ENCODE data around the gene SSMEM1. TPM values are rescaled to one million over a fixed set of nuclear protein-coding genes. Genes with fewer than 3 reads are reported as not detected.

The SSMEM1 gene, protein sequence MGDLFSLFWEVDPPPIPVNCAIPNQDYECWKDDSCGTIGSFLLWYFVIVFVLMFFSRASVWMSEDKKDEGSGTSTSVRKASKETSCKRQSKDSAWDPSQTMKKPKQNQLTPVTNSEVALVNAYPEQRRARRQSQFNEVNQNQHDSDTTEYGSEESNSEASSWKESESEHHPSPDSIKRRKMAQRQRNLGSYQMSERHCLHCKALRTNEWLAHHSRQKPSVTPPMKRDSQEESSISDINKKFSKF
- total RNA-seq, result not detected
- long read RNA-seq, donor 1, result 0 reads
- long read RNA-seq, donor 2, result 0 reads

DNA sequence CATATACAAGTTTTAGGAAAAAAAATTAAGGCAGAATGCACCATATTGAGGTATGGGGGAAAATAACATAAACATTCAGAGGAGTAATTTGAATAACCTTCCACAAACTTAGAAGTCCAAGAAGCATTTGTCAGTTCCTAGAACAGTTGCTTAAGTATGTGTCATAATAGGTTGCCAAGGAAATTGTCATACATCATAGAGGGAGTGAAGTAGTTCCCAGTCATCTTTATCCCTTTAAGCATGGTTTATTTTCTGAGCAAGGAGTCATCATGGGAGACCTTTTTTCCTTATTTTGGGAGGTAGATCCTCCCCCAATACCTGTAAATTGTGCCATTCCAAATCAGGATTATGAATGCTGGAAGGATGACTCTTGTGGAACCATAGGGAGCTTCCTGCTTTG, at the start of gene SSMEM1:
Gene SSMEM1, plus strand, starts transcription at position 219 of the 400 bp plus-strand sequence. Its CDS starts 51 bp downstream, at position 270.
- Histone ChIP-seq H3K36me3 (ENCODE audit: low read depth) (no peaks in the 10 kb centered on the region), H3K9me3 (no peaks in the 10 kb centered on the region), H3K4me3 (no peak within 1 kb of the TSS), H3K4me1 (ENCODE audit: low read depth) (peaks cover 4% of the 10 kb centered on the region)
- TF ChIP-seq, protein P1, sequence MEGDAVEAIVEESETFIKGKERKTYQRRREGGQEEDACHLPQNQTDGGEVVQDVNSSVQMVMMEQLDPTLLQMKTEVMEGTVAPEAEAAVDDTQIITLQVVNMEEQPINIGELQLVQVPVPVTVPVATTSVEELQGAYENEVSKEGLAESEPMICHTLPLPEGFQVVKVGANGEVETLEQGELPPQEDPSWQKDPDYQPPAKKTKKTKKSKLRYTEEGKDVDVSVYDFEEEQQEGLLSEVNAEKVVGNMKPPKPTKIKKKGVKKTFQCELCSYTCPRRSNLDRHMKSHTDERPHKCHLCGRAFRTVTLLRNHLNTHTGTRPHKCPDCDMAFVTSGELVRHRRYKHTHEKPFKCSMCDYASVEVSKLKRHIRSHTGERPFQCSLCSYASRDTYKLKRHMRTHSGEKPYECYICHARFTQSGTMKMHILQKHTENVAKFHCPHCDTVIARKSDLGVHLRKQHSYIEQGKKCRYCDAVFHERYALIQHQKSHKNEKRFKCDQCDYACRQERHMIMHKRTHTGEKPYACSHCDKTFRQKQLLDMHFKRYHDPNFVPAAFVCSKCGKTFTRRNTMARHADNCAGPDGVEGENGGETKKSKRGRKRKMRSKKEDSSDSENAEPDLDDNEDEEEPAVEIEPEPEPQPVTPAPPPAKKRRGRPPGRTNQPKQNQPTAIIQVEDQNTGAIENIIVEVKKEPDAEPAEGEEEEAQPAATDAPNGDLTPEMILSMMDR (IDR thresholded peaks at IDR 0.05), result no peak
- ATAC-seq, result no peak
- intact Hi-C loops (cut with DNase I, micrococcal nuclease), result no loop called here
- DNase-seq, result no peak

DNA sequence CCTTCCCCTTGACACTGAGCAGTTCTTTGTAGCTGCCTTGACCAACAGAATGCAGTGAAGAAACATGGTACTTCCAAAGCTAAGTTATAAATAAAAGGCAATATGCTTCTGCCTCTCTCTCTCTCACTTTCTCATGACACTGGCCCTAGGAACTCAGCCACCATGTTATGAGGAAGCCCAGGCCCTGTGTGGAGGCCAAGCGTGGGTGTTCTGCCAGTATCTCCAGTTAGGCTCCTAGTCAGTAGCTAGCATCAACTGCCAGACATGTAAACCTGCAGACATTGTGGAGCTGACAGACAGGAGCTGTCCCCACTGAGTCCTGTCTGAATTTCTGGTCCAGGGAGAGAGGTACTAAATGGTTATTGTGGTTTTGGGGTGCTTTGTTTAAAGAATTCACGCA, 47.6 kb upstream of the SSMEM1 start:
- Histone ChIP-seq H3K36me3 (ENCODE audit: low read depth) (no peaks in the 10 kb centered on the region), H3K9me3 (no peaks in the 10 kb centered on the region), H3K4me3 (no peak overlapping the region), H3K4me1 (ENCODE audit: low read depth) (no peaks in the 10 kb centered on the region)
- no peak for DNase-seq
- TF ChIP-seq, protein P1 (IDR thresholded peaks at IDR 0.05), result no peak
- intact Hi-C loops (cut with DNase I, micrococcal nuclease), result no loop called here
- ATAC-seq, result no peak

DNA sequence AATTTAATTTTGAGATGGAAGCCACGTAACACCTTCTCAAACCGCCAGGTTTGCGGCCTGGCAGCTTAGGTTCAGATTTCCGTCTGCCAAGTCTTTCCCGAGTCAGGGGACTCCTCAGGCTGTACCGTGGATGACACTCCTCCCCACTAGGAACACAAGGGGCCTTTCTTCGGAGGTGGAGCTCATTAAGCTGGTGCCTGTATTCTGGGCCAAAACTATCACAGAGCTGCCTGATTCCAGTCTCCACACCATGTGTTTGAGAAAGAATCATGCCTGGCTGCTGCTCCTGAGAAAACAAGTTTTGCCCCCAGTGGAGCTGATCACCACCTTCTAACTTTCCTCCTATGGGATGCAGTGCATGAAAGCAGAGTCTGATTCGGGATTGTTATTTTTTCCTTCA, 47.2 kb upstream of the SSMEM1 start:
- Histone ChIP-seq H3K4me1 (ENCODE audit: low read depth) (no peaks in the 10 kb centered on the region), H3K9me3 (no peaks in the 10 kb centered on the region), H3K36me3 (ENCODE audit: low read depth) (no peaks in the 10 kb centered on the region), H3K4me3 (no peak overlapping the region)
- TF ChIP-seq, protein P1 (IDR thresholded peaks at IDR 0.05), result no peak
- intact Hi-C loops (cut with DNase I, micrococcal nuclease), result no loop called here
- ATAC-seq (no peak), DNase-seq (no peak)

DNA sequence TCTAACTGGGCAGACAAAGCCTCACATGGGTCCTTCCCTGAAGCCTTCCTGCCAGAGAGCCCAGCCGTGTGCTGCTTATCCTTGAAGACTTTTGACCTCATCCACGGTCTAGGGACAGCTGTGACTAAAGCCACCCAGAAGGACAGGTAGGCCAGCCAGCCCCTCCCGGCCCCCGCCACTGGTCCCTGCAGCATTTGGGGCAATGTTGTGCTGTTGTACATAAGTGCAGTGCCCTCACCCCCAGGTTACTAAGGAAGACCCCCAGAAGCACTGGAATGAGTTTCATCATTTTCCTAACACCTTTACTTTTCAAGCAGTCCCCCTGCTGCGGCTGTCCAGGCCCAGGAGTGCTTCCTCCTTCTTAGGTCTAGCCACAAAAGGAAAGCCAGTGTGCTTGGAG, 45.5 kb upstream of the SSMEM1 start:
- DNase-seq (no peak), ATAC-seq (no peak)
- H3K9me3 ChIP-seq, result no peaks in the 10 kb centered on the region
- H3K4me1 ChIP-seq (ENCODE audit: low read depth), result no peaks in the 10 kb centered on the region
- TF ChIP-seq, protein P1 (IDR thresholded peaks at IDR 0.05), result no peak
- no peaks in the 10 kb centered on the region for H3K36me3 ChIP-seq (ENCODE audit: low read depth)
- intact Hi-C loops (cut with DNase I, micrococcal nuclease), result no loop called here
- H3K4me3 ChIP-seq, result no peak overlapping the region

DNA sequence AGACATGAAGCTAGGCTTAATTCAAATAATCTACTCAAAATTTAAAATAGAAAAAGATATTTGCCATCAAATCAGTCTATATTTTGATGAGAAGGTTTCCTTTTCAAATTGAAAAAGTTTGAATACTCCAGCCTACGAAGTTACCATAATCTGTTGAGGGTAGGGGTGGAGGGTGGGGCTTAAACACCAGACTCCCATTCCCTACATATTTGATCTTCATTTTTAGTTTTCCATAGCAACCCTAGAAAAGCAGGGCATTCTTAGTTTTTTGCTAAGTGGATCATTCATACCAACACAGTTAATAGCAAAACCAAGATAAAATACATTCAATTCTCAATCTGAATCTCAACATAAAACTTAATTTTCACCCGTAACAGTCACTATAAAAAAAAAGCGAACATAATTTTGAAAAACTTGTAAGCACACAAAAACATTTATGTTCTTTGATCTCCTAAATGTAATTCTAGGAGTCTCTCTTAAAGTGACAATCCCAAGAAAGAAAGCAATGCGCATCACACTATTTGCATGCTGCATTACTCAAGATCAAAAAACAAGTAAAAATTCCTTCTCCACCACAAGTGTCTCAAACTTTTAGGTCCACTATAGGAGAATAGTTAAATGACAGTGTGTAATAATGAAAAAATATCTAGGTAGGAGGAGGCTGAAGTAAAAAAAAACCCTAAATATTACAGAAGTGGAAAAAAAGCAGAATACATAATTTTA, 33.3 kb upstream of the SSMEM1 start:
- no peak for ATAC-seq
- intact Hi-C loops (cut with DNase I, micrococcal nuclease), result no loop called here
- Histone ChIP-seq H3K9me3 (no peaks in the 10 kb centered on the region), H3K36me3 (ENCODE audit: low read depth) (peaks cover under 1% of the 10 kb centered on the region), H3K4me3 (no peak overlapping the region), H3K4me1 (ENCODE audit: low read depth) (no peaks in the 10 kb centered on the region)
- no peak for DNase-seq
- TF ChIP-seq, protein P1 (IDR thresholded peaks at IDR 0.05), result no peak

Measured in mucosa of descending colon (tissue), 3 donors.